ENCODE data around the gene TRIM60. TPM values are rescaled to one million over a fixed set of nuclear protein-coding genes. Genes with fewer than 3 reads are reported as not detected.
A peak's percentile ranks its signal among the peaks of the same experiment; 100 is the strongest.
"Not testable (repeated sequence)": the region's sequence is repeated elsewhere in the genome, so short reads cannot be mapped to it uniquely, and the experiment has no call there.

TRIM60 gene
- total RNA-seq (2014; rRNA removed): not detected in 2 replicates
- not detected for polyA plus RNA-seq (2012)

GRCh38 chr4:165031436-165032211 lies at the start of gene TRIM60:
Gene TRIM60, plus strand, starts transcription at chr4:165031999. Its CDS starts 8,074 bp downstream, at chr4:165040073.
- DNase-seq (ENCODE audit: low read depth): no peak

GRCh38 chr4:164989471-164989870 lies 42.3 kb upstream of the TRIM60 start:
- peak; percentile 79 for DNase-seq (ENCODE audit: low read depth)

- not testable (repeated sequence) for DNase-seq (ENCODE audit: low read depth)
These were observed 41.0 kb upstream of the TRIM60 start for GRCh38 chr4:164990786-164991185.

DNA sequence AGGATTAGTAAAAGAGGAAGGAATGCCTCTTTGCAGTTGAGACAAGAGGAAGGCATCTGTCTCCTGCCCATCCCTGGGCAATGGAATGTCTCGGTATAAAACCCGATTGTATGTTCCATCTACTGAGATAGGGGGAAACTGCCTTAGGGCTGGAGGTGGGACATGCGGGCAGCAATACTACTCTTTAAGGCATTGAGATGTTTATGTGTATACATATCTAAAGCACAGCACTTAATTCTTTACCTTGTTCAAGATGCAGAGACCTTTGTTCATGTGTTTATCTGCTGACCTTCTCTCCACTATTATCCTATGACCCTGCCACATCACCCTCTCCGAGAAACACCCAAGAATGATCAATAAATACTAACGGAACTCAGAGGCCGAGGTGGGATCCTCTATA lies 35.7 kb upstream of the TRIM60 start:
- DNase-seq (ENCODE audit: low read depth): not testable (repeated sequence)

GRCh38 chr4:164997324-164997723 lies 34.5 kb upstream of the TRIM60 start:
- peak; percentile 53 for DNase-seq (ENCODE audit: low read depth)

DNA sequence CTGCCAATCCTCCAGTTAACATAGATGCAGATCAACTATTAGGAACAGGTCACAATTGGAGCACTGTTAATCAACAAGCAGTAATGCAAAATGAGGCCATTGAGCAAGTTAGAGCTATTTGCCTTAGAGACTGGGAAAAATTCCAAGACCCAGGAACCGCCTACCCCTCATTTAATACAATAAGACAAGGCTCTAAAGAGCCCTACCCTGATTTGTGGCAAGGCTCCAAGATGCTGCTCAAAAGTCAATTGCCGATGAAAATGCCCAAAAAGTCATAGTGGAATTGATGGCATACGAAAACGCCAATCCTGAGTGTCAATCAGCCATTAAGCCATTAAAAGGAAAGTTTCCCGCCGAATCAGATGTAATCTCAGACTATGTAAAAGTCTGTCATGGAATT lies 33.9 kb upstream of the TRIM60 start:
- DNase-seq (ENCODE audit: low read depth): no peak

- not testable (repeated sequence) for DNase-seq (ENCODE audit: low read depth)
These were observed 33.2 kb upstream of the TRIM60 start for GRCh38 chr4:164998526-164999080.

GRCh38 chr4:165001957-165002356 lies 29.8 kb upstream of the TRIM60 start:
- not testable (repeated sequence) for DNase-seq (ENCODE audit: low read depth)

DNA sequence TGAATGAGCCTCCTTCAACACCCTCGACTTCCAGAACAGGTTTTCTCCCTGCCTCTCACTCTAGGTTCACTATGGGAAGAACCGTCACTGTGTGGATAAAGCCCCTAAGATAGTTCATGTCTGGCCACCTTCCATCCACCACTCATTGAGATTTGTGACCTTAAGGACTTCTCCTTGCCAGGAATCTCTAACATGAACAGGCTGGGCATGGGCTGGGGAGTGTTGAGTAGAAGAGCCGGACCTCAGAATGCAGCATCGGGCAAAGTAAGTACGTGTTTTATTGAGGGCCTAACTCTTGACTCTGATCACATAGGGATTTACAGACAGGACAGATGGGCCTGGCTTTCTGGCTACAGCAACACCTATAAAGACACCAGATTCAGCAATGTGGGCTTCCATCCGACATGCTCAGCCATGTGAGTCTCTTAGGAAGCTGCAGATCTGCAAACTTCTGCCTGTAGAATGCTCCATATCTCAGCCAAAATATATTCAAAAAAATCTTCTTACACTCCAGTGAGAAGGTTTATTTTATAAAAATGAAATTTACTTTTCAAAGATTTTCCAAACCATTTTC lies 26.4 kb upstream of the TRIM60 start:
- DNase-seq (ENCODE audit: low read depth): no peak

- no peak for DNase-seq (ENCODE audit: low read depth)
These were observed 25.3 kb upstream of the TRIM60 start for GRCh38 chr4:165006456-165006855.

DNA sequence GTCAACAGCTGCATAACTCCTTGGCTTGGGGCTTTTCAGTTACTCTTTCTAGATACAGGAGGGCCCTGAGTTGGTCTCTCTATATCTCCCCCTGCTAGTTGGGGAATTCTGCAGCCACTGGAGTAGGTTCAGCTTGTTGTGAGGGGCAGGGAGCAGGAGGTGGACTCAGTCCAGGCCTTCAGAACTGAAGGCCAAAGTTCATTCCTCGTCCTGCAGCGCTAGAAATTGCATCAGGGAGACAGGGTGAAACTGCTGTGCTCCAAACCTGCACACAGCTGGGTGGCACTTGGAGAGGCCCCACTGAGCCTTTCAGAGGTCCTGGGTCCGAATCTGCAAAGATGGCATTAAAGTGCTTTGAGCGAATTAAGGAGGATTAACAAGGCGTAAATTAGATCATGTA lies 24.9 kb upstream of the TRIM60 start:
- no peak for DNase-seq (ENCODE audit: low read depth)

DNA sequence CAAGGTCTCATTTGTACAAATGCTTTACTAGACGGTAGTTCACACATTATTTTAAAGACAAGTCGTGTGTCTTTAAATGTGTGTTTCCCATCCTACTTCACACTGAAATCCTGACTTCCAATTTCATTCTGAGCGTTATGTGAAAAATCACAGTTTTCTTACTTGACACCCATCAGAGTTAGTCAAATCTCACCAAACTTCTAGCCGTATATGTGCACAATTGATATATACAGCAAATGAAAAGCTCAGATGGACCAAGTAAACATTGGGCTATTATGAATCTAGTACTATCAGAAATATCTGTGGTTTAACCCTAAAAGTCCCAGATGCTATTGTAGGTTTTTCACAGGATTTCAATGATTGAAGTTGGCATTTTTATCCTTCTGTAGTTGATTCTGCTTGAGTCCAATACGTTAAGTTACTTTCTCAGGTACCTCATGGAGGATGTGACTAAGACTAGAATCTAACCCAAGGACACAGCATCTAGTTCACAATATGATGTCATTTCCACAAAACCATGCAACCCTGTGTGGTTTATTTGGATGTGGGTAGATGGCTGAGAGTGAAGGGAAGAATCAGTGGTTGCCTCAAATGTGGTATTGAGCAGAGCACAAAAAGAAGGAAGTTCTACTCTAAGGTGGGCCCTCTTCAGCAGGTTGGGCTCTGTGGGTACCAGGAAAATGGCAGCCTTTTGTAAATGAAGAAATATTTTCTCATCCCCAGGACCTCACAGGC lies 22.1 kb upstream of the TRIM60 start:
- no peak for DNase-seq (ENCODE audit: low read depth)

GRCh38 chr4:165010487-165010886 lies 21.3 kb upstream of the TRIM60 start:
- DNase-seq (ENCODE audit: low read depth): no peak

- DNase-seq (ENCODE audit: low read depth): no peak
These were observed 20.8 kb upstream of the TRIM60 start for GRCh38 chr4:165010991-165011390.

- DNase-seq (ENCODE audit: low read depth): no peak
These were observed 20.4 kb upstream of the TRIM60 start for GRCh38 chr4:165011403-165011802.

GRCh38 chr4:165013691-165014090 lies 18.1 kb upstream of the TRIM60 start:
- no peak for DNase-seq (ENCODE audit: low read depth)

- peak; percentile 30 for DNase-seq (ENCODE audit: low read depth)
These were observed 14.8 kb upstream of the TRIM60 start for GRCh38 chr4:165016971-165017370.

- DNase-seq (ENCODE audit: low read depth): not testable (repeated sequence)
These were observed 11.8 kb upstream of the TRIM60 start for GRCh38 chr4:165019995-165020394.

GRCh38 chr4:165025782-165026181 lies 6.0 kb upstream of the TRIM60 start:
- not testable (repeated sequence) for DNase-seq (ENCODE audit: low read depth)

GRCh38 chr4:165027762-165028402 lies 3.9 kb upstream of the TRIM60 start:
- peak; percentile 29 for DNase-seq (ENCODE audit: low read depth)

DNA sequence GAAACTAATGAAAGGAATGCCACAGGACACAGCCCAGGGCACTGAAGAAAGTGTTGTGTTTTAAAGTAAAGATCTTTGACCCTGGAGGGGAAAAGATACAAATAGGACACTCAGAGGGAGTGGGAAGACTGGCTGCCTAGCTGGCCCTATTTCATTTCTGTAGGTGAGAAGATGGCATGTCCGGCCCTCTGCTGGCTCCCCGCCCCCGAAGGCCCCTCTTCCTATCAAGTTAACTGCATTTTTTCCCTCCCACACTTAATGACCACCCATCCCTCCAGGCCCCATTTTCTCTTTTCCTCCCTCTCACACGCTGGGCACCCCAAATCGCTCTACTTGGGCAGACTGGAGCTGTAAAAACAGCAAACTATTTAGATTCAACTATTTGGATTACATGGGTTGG lies 16.4 kb downstream of the TRIM60 start:
- DNase-seq (ENCODE audit: low read depth): no peak

DNA sequence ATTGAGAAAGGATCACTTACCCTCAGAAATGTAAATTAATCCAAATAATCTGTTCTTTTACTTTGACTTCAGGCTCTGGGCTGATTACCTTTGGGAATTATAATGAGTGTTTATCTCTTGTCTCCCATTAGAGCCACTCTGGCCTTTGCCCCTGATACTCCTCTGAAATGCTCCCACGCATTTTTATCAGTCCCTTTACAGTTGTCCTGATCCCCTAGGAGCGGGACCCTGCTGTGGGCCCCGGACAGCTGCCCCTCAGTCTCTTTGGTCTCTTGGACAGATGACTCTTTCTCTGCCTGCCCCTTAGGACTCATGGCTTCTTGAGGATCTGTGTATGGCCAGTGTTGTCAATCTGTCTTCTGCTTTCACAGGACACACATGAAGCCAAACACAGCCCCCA lies 20.8 kb downstream of the TRIM60 start:
- no peak for DNase-seq (ENCODE audit: low read depth)
